PC-3 (cell line): ENCODE results near the gene KLHL1.
A peak's percentile ranks its signal among the peaks of the same experiment; 100 is the strongest.

Experiments
- EZH2 ChIP-seq: fragments of 300-600 bp; sonication (generic); IDR thresholded peaks from one replicate; pipeline ENCODE4 v1.6.1; 2017; ENCODE audit warnings: antibody characterized with exemption, mild to moderate bottlenecking, low read length; ENCODE audit not compliant: unreplicated experiment
- TF ChIP-seq, protein P1 (sequence below): fragments of 300-600 bp; sonication (generic); conservative IDR thresholded peaks from 2 replicates; pipeline ENCODE4 v1.5.1; 2017; ENCODE audit warnings: antibody characterized with exemption, low read depth, mild to moderate bottlenecking, low read length

DNA sequence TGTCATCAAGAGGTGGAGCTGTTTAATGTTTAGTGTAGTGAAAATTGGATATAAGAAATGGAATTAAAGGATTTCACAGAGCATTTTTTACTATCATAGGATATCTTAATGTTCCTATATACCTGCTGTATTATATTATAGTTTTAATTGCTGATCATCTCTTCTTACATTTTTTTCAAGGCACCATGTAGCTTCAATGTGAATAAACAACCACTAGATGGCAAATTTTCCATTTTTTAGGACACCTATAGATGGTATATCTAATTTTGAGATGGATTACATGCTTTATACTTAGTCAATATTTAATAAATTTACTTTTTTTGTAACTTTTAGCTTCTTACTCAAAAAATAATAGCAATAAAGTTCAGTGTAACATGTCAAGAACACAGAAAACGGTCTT is 9.6 kb downstream of the KLHL1 start:
- TF ChIP-seq EZH2 = no peak
- TF ChIP-seq, protein P1, sequence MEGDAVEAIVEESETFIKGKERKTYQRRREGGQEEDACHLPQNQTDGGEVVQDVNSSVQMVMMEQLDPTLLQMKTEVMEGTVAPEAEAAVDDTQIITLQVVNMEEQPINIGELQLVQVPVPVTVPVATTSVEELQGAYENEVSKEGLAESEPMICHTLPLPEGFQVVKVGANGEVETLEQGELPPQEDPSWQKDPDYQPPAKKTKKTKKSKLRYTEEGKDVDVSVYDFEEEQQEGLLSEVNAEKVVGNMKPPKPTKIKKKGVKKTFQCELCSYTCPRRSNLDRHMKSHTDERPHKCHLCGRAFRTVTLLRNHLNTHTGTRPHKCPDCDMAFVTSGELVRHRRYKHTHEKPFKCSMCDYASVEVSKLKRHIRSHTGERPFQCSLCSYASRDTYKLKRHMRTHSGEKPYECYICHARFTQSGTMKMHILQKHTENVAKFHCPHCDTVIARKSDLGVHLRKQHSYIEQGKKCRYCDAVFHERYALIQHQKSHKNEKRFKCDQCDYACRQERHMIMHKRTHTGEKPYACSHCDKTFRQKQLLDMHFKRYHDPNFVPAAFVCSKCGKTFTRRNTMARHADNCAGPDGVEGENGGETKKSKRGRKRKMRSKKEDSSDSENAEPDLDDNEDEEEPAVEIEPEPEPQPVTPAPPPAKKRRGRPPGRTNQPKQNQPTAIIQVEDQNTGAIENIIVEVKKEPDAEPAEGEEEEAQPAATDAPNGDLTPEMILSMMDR = peak; percentile 52
